ENCODE data around the gene POGLUT3.

GRCh38 chr11:108500721-108501120 lies 2.5 kb upstream of the POGLUT3 start:
- no peak for TF ChIP-seq ZFP30 (CRISPR knock-in tag; IDR thresholded peaks at IDR 0.05)
- TF ChIP-seq RARB (CRISPR knock-in tag; IDR thresholded peaks at IDR 0.05), result no peak
- no peak for TF ChIP-seq ZNF565 (CRISPR knock-in tag; conservative IDR thresholded peaks at IDR 0.05; ENCODE audit: low read depth)
- TF ChIP-seq ZC3H10 (CRISPR knock-in tag; IDR thresholded peaks at IDR 0.05), result no peak
- no peak for TF ChIP-seq BACH2 (CRISPR knock-in tag; IDR thresholded peaks at IDR 0.05; ENCODE audit: borderline replicate concordance)
